Daoy (cell line): ENCODE data around the gene MTA1. TPM values are rescaled to one million over a fixed set of nuclear protein-coding genes. Genes with fewer than 3 reads are reported as not detected.

Source experiments
- DNase-seq: peaks from one replicate; pipeline ENCODE4 v3.0.0-alpha.2; 2015; ENCODE audit warnings: low read depth
- total RNA-seq: library from RNA; depleted of rRNA; stranded (reverse); fragments of >200 nt; shearing (Covaris generic); gene quantifications from 2 replicates; pipeline ENCODE4 v1.2.3, GENCODE V29; 2014

MTA1 gene
- total RNA-seq, 1 experiment from 2014 or later: 37.9 TPM

- no peak for DNase-seq
Observed at GRCh38 chr14:105386581-105387529, 32.8 kb upstream of the MTA1 start.

DNA sequence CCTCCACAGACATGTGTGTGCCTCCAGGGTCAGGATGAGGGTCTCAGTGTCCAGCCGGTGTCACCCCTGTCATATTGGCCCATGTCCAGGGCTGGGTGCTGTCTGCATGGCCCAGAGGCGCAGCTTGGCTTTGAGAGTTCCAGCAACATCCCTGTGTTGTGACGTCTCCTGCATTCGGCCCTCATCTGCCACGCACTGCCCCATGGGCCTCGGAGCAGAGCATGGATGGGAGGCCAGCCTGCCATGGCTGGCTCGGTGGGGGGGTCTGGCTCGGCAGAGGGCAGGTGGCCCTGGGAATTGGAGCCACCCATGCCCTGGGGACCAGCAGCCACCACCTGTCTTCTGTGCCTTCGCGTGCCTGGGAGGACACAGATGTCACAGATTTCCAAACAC lies 32.1 kb upstream of the MTA1 start:
- no peak for DNase-seq

DNA sequence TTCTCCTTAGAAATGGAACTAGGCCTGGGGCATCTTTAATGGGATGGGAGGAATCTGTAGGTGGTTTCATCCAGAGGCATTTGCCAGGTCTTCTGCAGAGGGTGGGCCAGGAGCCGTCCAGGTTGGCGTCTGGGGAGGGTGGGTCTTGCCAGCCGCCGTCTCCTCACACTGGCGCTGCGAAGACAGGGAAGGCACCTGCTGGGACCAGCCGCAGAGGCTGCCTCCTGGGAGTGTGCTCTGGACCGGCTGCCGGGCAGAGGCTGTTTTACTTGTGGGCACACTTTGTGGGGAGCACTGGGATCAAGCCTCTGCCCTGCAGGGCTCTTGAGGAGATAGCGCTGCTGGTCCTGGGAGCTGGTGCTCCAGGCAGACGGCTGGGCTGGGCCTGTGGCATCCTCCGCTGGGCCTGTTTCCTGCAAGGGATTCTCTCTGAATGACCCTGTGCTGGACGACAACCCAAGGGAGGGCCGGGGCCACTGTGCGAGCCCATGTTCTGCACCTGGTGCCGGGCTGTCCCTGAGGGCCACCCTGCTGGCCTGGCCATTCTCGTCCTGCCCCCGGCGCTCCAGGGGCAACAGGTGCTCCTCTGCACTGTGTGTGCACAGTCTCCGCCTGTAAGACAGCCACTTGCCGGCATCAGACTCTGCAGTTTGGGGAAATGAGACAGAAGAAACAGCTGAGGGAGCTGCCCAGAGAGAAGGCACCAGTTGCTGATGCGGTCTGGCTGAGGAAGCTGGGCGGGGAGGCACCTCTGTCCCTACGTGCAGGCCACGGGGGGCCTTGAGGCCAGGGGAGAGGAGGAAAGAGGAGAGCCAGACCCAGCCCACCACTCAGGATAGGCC lies 31.3 kb upstream of the MTA1 start:
- DNase-seq: no peak

DNA sequence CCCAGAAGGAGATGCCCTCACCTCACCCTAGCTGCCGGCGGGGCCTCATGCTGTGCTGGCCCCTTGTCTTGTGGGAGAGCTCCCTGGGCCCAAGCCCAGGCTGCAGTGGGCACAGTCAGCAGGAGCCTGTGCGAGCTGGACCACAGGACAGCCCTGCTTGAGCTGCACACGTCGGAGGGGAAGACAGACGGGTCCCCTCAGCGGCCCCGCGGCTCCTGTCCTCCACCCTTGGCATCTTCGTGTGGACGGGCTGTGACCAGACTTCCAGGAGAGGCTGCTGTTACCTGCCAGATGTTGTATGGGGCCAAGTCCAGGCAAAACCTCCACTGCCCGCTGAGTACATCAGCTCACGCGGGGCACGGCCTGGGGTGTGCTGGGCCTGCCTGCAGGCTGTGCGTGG lies 30.7 kb upstream of the MTA1 start:
- no peak for DNase-seq

DNA sequence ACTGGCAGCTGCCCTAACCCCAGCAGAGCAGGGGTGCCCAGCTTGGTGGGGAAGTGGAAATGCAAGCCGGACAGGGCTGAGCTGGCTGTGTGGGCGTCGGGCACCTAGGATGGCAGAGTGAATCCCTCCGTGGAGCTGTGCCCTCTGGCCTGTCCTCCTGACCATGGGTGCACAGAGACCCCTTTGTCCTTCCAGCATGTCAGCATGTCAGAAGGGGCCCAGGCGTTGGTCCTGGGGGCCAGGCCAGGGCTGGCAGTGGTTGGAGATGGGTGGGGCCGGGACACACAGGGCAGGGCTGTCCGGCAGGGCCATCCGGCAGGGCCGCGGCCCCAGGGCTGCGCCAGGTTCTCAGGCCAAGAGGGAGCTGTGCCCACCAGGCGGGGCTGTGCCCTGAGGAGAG lies 30.1 kb upstream of the MTA1 start:
- DNase-seq: no peak

- no peak for DNase-seq
Observed at GRCh38 chr14:105389976-105390848, 29.4 kb upstream of the MTA1 start.

DNA sequence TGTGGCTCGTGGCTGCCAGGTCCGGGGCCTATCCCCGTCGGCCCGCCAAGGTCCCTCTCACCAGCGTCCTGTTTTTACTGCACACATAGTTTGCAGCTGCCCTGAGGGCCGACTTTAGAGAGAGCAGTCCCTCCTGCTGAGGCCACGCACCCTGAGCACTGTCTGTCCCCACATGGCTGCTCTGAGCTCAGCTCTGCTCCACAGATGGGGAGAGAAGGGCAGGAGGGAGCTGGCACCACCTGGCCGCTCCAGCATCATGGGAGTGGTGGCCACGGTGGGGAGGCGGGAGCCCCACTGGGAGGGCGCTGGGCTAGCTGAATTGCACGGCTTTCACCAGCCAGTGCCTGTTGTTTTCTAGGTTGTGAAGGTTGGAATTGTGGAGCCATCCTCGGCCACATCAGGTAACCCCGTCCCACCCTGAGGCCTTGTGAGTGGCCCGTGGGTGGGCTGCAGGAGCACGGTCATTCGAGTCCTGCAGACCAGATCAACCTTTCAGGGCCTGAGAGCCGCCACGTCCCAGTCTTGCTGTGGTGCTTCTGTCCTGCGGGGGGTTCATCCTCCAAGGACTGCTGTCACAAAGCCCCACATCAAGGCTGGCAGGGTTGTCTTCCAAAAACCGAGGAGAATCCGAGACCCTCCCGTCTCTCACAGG lies 28.7 kb upstream of the MTA1 start:
- DNase-seq: no peak

- no peak for DNase-seq
Observed at GRCh38 chr14:105391541-105391940, 28.1 kb upstream of the MTA1 start.

DNA sequence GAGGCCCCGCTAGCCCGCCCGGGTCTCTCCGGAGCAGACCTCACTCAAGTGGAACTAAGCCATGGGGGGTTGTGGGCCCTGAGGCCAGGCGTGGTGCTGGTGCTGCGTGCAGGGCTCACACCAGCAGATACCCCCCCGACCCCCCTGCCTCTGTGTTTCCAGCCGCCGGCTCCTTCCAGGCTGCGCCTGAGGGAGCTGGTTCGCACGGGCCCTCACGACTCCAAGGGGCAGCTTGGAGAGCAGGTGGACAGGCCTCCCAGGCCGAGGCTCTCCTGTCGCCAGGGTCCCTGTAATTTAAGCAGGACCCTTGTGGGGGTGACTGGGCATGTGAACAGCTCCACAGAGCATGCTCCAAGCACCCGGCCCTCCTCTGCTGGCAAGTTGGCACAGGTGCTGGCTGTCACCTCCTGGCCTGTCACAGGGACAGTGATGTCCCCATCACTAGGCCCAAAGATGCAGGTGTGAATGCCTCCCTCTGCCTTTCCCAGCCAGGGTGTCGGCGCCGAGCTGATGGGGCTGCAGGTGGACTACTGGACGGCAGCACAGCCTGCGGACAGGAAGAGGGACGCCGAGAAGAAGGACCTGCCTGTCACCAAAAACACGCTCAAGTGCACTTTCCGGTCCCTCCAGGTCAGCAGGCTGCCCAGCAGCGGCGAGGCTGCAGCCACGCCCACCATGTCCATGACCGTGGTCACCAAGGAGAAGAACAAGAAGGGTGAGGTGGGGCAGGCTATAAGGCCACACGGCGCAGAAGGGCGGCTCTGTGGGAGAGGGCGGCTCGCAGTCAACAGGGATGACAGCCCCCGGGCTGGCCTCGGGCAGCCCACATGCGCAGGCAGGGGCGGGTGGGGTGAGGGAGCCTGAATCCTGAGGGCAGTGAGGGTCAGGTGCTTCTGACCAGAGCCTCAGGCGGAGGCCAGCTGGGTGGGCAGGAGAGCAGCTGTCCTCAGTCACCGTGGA lies 27.2 kb upstream of the MTA1 start:
- DNase-seq: no peak

DNA sequence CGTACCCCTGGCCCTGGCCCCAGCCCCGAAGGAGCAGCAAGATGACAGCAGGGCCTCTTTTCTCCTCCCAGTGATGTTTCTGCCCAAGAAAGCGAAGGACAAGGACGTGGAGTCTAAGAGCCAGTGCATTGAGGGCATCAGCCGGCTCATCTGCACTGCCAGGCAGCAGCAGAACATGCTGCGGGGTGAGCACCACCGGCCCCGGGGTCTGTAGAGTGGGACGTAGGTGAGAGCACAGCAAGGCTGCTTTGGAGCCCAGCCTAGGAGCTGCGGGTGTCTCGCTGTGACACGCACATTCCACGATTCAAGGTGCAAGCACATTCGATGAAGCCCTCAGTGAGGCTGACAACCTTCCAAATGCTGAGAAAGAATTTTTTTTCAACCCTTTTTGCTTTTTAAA lies 26.5 kb upstream of the MTA1 start:
- no peak for DNase-seq

DNA sequence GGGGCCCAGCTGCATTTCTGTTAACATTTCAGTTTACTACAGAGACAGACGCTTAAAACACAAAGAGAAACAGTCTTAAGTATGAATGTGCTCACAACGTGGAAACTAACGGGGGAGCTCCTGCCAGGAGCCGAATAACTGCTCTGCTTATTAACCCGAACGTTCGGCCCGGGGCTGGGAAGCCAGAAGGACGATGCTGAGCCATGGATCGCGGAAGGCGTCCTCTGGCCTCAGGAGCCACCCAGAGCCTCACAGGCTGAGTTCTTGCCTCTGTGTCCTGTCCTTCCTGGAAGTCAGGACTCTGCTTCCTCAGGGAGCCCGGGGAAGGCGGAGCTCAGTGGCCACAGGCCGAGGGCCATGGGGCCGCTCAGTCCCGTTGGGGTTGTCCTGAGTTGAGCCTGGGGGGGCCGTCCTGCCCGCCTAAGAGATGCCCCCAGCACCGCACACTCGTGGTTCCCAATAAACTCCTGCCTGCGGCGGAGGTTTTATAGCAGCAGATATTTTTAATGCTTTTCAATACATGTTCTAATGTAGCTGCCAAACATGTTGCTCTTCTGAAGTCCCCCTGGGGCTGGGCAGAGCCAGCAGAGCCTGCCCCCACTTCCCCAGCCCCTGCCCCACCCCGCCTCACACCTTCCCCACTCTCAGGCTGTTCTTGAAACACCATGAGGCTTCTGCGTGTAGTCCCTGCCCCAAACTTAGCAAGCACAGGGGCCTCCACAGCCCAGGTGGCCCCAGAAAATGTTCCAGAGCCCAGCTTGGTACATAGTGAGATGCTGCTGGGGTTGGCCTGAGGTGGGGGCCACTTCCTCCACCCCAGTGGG lies 24.7 kb upstream of the MTA1 start:
- DNase-seq: no peak

- no peak for DNase-seq
Observed at GRCh38 chr14:105395538-105395854, 24.1 kb upstream of the MTA1 start.

GRCh38 chr14:105397350-105397931 lies 22.2 kb upstream of the MTA1 start:
- DNase-seq: no peak

- peak; percentile 94 for DNase-seq
Observed at GRCh38 chr14:105398044-105398725, 21.4 kb upstream of the MTA1 start, which contains the start of gene TEX22. TEX22 (plus strand) TSS chr14:105398538; CDS start chr14:105399341, 803 bp downstream.

- peak; percentile 65 for DNase-seq
Observed at GRCh38 chr14:105398726-105399465, 20.7 kb upstream of the MTA1 start.

DNA sequence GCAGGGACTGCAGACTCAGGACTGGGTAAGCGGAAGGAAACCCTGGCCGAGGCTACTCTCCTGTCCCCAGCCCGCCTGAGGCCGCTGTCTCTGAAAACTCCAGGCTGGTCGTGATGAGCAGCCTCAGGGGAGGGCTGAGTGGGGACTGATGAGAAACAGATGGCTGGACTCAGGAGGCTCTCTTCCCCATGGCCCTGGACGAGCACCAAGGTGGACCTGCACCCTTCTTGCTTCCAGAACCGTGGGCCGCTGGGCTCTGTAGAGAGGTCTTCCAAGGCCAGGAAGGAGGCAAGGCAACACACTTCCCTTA lies 20.2 kb upstream of the MTA1 start:
- DNase-seq: no peak

- DNase-seq: no peak
Observed at GRCh38 chr14:105400016-105400415, 19.6 kb upstream of the MTA1 start.

DNA sequence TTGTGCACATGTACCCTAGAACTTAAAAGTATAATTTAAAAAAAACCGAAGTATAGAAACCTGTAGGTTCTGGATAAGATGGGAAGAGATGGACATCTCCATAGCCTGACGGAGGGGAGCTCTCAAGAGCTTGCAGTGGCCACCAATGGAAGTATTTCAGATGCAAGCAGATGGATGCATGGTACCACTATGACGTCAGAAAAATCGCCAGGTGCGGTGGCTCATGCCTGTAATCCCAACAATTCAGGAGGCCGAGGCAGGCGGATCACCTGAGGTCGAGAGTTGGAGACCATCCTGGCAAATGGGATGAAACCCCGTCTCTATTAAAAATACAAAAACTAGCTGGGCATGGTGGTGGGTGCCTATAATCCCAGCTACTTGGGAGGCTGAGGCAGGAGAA lies 17.9 kb upstream of the MTA1 start:
- DNase-seq: no peak
